Lower lobe of right lung (tissue), 2 donors: ENCODE data around the gene PIGL. TPM values are rescaled to one million over a fixed set of nuclear protein-coding genes. Genes with fewer than 3 reads are reported as not detected.
"Not testable (repeated sequence)": the region's sequence is repeated elsewhere in the genome, so short reads cannot be mapped to it uniquely, and the experiment has no call there.

Experiments
- ATAC-seq, 2 donors: fragments of 200-7000 bp; cut with Tn5 transposase; one replicate each; pipeline ENCODE4 v1.9.1; 2020 to 2022; ENCODE audit warnings: mild to moderate bottlenecking in 2 of 2, moderate library complexity in 2 of 2
- DNase-seq: peaks from one replicate; pipeline ENCODE4 v3.0.0-alpha.2; 2020
- H3K27ac ChIP-seq: fragments of 200-600 bp; one replicate; pipeline ENCODE4 v1.8.0; 2022
- H3K27me3 ChIP-seq: fragments of 200-600 bp; one replicate; pipeline ENCODE4 v1.8.0; 2022; ENCODE audit warnings: low read depth
- H3K36me3 ChIP-seq: fragments of 200-600 bp; one replicate; pipeline ENCODE4 v1.8.0; 2022; ENCODE audit warnings: mild to moderate bottlenecking
- H3K4me1 ChIP-seq: fragments of 200-600 bp; one replicate; pipeline ENCODE4 v1.8.0; 2022
- H3K4me3 ChIP-seq: fragments of 200-600 bp; one replicate; pipeline ENCODE4 v1.8.0; 2022; ENCODE audit warnings: mild to moderate bottlenecking
- H3K9me3 ChIP-seq: fragments of 200-600 bp; one replicate; pipeline ENCODE4 v1.8.0; 2022
- CTCF ChIP-seq: fragments of 200-600 bp; IDR thresholded peaks from one replicate; pipeline ENCODE4 v1.8.0; 2022; ENCODE audit warnings: antibody characterized with exemption, mild to moderate bottlenecking
- intact Hi-C: fragments of 100-400 bp; cut with DNase I; formaldehyde crosslinking; loops from one replicate; pipeline ENCODE4 v1.11.0; 2022
- total RNA-seq: library from RNA; stranded (reverse); fragmentation: NEBNext Ultra II Directional; extraction: Animal tissue kit (Norgen Biotek cat#: 25700); gene quantifications from one replicate; pipeline ENCODE4 v1.2.1, GENCODE V29; 2021
- donor health status: DM: no; HTN: yes; CAD: no; lungs with severe emphysema.

The PIGL gene
- total RNA-seq, 1 donor from 2014 or later: 24.3 TPM

GRCh38 chr17:16189791-16190348, 27.1 kb upstream of the PIGL start:
- no peak for DNase-seq
- H3K4me1 ChIP-seq: no peaks in the 10 kb centered on the region
- ATAC-seq: no peak
- TF ChIP-seq CTCF: no peak
- H3K4me3 ChIP-seq: no peak overlapping the region
- H3K36me3 ChIP-seq: peaks cover 84% of the 10 kb centered on the region
- H3K9me3 ChIP-seq: no peaks in the 10 kb centered on the region
- H3K27ac ChIP-seq: no peak overlapping the region
- intact Hi-C loops: no loop called here
- H3K27me3 ChIP-seq: no peaks in the 10 kb centered on the region

- intact Hi-C loops: no loop called here
- DNase-seq (no peak), ATAC-seq (no peak)
- H3K27ac ChIP-seq: no peak overlapping the region
- H3K36me3 ChIP-seq: peaks cover 81% of the 10 kb centered on the region
- TF ChIP-seq CTCF: no peak
- H3K9me3 ChIP-seq: no peaks in the 10 kb centered on the region
- no peak overlapping the region for H3K4me3 ChIP-seq
- H3K27me3 ChIP-seq: no peaks in the 10 kb centered on the region
- no peaks in the 10 kb centered on the region for H3K4me1 ChIP-seq
Observed at GRCh38 chr17:16190703-16191360, 26.2 kb upstream of the PIGL start.

DNA sequence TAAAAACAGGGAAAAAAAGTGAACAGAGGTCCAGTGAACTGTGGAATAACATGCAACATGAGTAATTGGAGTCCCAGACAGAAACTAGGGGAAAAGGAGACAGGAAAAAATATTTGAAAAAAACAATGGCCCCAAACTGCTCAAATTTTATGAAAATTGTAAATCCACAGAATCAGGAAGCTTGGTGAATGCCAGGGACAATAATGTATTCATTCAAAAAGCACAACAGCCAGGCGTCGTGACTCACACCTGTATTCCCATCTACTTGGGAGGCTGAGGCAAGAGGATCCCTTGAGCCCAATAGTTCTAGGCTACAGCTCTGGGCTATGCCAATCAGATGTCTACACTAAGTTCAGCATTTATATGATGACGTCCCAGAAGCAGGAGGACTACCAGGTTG, 25.4 kb upstream of the PIGL start:
- Histone ChIP-seq H3K9me3 (no peaks in the 10 kb centered on the region), H3K36me3 (peaks cover 74% of the 10 kb centered on the region), H3K27ac (no peak overlapping the region), H3K4me3 (no peak overlapping the region), H3K4me1 (no peaks in the 10 kb centered on the region), H3K27me3 (no peaks in the 10 kb centered on the region)
- no peak for ATAC-seq
- intact Hi-C loops: no loop called here
- DNase-seq: no peak
- no peak for TF ChIP-seq CTCF

DNA sequence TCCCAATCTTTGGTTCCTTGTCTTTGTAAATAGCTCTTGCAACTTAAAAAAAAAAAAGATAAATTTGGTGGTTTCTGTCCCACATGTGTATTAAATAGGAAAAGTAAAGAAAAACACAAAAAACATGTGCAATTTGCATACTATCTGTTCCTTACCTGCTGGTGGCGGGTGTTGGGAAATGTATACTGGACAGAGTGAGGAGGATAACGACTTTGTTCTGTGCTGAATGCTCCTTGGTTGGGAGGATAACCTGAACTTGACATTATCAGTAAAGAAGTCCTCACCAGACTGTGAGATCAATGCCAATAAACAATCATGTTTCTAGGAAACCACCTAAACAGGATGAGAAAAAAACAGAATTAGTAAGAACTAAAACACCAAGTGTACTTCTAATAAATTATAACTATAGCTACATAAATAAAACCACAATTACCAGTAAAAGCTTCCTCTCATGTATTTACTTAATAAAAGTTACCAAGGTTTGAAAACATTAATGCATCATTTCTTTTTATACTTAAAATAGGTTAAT, 22.6 kb upstream of the PIGL start:
- H3K27ac ChIP-seq, DNase-seq: not testable (repeated sequence)

GRCh38 chr17:16197276-16197675, 19.7 kb upstream of the PIGL start:
- DNase-seq: no peak
- H3K36me3 ChIP-seq: peaks cover 37% of the 10 kb centered on the region
- no peaks in the 10 kb centered on the region for H3K27me3 ChIP-seq
- no peak for TF ChIP-seq CTCF
- intact Hi-C loops: no loop called here
- peaks cover 38% of the 10 kb centered on the region for H3K4me1 ChIP-seq
- H3K27ac ChIP-seq: no peak overlapping the region
- no peak for ATAC-seq
- H3K4me3 ChIP-seq: no peak overlapping the region
- no peaks in the 10 kb centered on the region for H3K9me3 ChIP-seq

More for the DNA sequence above, 22.6 kb upstream of the PIGL start:
- H3K27me3 ChIP-seq, H3K9me3 ChIP-seq, intact Hi-C loops, H3K4me3 ChIP-seq, ATAC-seq: not testable (repeated sequence)
- Histone ChIP-seq H3K4me1 (peaks cover 12% of the 10 kb centered on the region), H3K36me3 (peaks cover 63% of the 10 kb centered on the region)

GRCh38 chr17:16199093-16199492, 17.9 kb upstream of the PIGL start:
- H3K27me3 ChIP-seq: no peaks in the 10 kb centered on the region
- H3K36me3 ChIP-seq: peaks cover 19% of the 10 kb centered on the region
- no peak for DNase-seq
- H3K4me1 ChIP-seq: peaks cover 50% of the 10 kb centered on the region
- peak overlapping the region; percentile 31 for H3K27ac ChIP-seq
- H3K4me3 ChIP-seq: no peak overlapping the region
- intact Hi-C loops: no loop called here
- ATAC-seq: no peak
- no peak for TF ChIP-seq CTCF
- H3K9me3 ChIP-seq: no peaks in the 10 kb centered on the region

GRCh38 chr17:16201693-16202131, 15.3 kb upstream of the PIGL start:
- DNase-seq, H3K4me3 ChIP-seq, intact Hi-C loops, H3K9me3 ChIP-seq, H3K27ac ChIP-seq, H3K27me3 ChIP-seq, H3K36me3 ChIP-seq: not testable (repeated sequence)
- peaks cover 56% of the 10 kb centered on the region for H3K4me1 ChIP-seq
- ATAC-seq: peak in 1 of 2 donors; percentile 40

DNA sequence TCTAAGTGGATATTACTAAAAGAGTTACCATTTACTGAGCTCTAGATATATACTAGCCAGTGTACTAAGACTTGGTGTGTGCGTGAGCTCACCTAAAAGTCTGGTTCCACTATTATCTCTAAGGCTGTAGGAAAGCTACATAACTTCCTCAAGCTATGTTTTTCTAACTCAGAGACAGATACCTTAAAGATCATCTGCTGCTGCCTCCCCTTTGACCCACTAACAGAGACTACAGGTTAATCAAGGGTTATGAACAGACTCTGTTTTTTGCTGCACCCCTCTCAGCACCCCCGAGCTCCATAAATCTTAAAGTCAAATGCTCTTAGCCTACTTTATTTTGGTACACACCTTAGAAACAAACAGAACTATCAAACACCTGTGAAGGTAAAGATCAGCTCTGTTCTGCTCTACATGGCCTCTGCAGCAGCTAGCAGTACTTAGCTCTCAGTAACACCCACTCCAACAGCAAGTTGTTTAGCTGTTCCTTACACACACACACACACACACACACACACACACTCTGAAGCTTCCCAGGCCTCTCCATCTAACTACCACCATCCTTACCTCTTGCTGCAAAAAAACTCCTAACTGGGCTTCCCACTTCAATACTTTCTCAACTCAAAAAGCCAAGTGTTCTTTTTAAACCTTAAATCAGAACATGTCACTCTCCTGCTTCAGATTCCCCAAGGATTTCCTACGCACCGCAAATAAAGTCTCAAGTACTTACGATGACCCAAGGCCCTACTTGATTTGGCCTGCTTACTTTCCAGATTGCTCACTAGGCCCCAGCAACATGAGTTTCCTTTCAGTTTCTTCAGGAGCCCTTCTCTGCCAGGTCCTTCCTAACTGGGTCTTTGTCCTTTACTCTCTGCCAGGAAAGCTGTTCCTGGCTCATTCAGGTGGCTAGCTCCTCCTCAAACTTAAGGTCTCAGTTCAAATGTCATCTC, 14.2 kb upstream of the PIGL start:
- H3K36me3 ChIP-seq, H3K9me3 ChIP-seq, intact Hi-C loops, DNase-seq, H3K27me3 ChIP-seq, H3K4me3 ChIP-seq: not testable (repeated sequence)
- Histone ChIP-seq H3K27ac (peak overlapping the region; percentile 37), H3K4me1 (peaks cover 56% of the 10 kb centered on the region)
- peak in 1 of 2 donors; percentile 44 for ATAC-seq
